ENCODE data around the gene MSMO1. TPM values are rescaled to one million over a fixed set of nuclear protein-coding genes. Genes with fewer than 3 reads are reported as not detected.
A peak's percentile ranks its signal among the peaks of the same experiment; 100 is the strongest.

The MSMO1 gene
- total and polyA plus RNA-seq, 2 donors: 19.2 to 26.8 TPM

DNA sequence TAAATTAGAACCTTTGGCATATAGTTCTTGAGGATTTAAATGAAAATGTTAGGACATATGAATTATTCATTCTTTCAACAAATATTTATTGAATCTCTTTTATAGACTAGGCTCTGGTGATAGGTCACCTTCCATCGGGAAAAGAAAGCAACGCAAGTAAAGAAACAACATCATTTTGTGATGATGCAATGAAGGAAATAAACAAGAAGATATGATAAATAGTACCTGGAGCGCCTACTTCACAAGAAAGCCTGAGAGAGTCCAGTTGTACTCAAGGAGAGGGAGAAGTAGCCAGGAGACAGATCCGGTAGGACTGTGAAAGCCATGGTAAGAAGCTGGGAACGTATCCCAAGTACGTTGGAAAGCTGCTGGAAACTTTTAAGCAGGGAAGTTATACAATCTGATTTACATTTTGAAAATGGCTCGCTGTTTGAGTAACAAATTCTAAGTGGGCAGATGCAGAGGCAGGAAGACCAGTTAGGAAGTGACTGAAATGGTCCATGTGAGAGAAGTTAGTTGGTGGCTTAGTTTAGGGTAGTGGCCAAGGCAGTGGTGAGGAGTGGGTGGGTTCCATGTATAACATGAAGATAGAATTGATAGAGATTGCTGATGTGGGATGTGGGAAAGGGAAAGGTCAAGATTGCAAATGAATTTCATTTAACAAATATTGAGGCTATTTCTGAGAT is 33.7 kb downstream of the MSMO1 start:
- whole genome bisulfite sequencing: 95% methylated on average over 7 of the region's 7 CpGs
- Histone ChIP-seq H3K4me1 (ENCODE audit: control insufficient read depth in 2 of 2, insufficient read depth in 2 of 2, low read length in 2 of 2) (no peaks in the 10 kb centered on the region), H3K4me3 (ENCODE audit: low read length in 2 of 2) (no peak overlapping the region), H3K36me3 (ENCODE audit: control insufficient read depth in 2 of 2, insufficient read depth in 2 of 2, low read length in 1 of 2) (no peaks in the 10 kb centered on the region), H3K27me3 (ENCODE audit: control insufficient read depth in 2 of 2, insufficient read depth in 1 of 2, low read length in 1 of 2) (peaks cover 0 to 13% of the 10 kb centered on the region in 2 donors), H3K27ac (ENCODE audit: low read depth in 1 of 2, low read length in 1 of 2) (no peak overlapping the region), H3K9me3 (ENCODE audit: control insufficient read depth in 2 of 2, insufficient read depth in 1 of 2, low read length in 1 of 2) (no peaks in the 10 kb centered on the region)
- DNase-seq (ENCODE audit: low read depth in 6 of 9, low spot score in 9 of 9): no peak

DNA sequence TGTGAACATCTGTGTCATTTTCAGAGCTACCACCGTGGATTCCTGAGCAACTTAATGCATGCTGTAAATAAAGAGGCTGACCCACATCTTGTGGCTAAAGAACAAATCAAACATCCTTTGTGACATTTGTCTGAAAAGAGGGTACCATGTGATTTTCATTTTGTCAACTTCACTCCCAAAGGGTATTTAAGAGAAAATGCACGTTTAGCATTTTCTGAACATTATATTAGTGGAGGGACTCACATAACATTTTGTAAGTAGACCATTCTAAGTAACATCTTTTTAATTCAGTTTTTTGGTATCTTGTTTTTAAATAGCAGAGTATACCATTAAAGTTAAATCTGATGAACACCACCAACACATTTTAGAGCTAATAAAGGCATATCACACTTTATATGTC is 34.3 kb downstream of the MSMO1 start:
- 96% methylated on average over 2 of the region's 2 CpGs for WGBS
- Histone ChIP-seq H3K36me3 (ENCODE audit: control insufficient read depth in 2 of 2, insufficient read depth in 2 of 2, low read length in 1 of 2) (no peaks in the 10 kb centered on the region), H3K27ac (ENCODE audit: low read depth in 1 of 2, low read length in 1 of 2) (no peak overlapping the region), H3K4me1 (ENCODE audit: control insufficient read depth in 2 of 2, insufficient read depth in 2 of 2, low read length in 2 of 2) (no peaks in the 10 kb centered on the region), H3K9me3 (ENCODE audit: control insufficient read depth in 2 of 2, insufficient read depth in 1 of 2, low read length in 1 of 2) (no peaks in the 10 kb centered on the region), H3K27me3 (ENCODE audit: control insufficient read depth in 2 of 2, insufficient read depth in 1 of 2, low read length in 1 of 2) (peaks cover 0 to 13% of the 10 kb centered on the region in 2 donors), H3K4me3 (ENCODE audit: low read length in 2 of 2) (no peak overlapping the region)
- DNase-seq (ENCODE audit: low read depth in 6 of 9, low spot score in 9 of 9): no peak

DNA sequence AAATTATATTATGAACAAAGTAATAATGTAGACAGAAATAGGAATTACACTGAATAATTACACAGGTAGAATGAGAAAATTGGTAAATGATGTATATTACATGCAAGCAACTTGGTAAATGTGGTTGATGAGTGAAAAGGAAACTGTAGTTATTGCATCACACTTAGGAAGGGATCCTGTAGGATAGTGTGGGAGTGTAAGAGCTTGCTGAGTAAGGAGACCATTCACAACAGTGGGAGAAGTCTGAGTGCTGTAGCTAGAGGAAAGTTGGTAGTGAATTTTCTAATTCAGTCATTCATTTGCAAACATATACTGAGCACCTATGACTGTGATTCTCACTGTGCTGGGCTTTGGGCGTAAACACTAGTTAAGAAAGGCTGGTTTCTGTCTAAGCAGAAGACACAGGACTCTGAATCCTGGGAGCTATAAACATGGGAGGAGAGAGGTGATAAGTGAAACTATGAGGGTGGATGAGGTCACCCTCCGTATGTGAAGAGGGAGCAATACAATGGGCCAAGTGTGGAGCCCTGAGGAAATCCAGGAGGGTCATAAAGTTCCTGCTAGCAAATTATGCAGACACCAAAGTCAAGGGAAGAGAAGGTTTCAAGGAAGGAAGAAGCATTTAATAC is 37.1 kb downstream of the MSMO1 start:
- peaks cover 0 to 14% of the 10 kb centered on the region in 2 donors for H3K27me3 ChIP-seq (ENCODE audit: control insufficient read depth in 2 of 2, insufficient read depth in 1 of 2, low read length in 1 of 2)
- DNase-seq (ENCODE audit: low read depth in 6 of 9, low spot score in 9 of 9): no peak
- H3K27ac ChIP-seq (ENCODE audit: low read depth in 1 of 2, low read length in 1 of 2): no peak overlapping the region
- no peak overlapping the region for H3K4me3 ChIP-seq (ENCODE audit: low read length in 2 of 2)
- no peaks in the 10 kb centered on the region for H3K36me3 ChIP-seq (ENCODE audit: control insufficient read depth in 2 of 2, insufficient read depth in 2 of 2, low read length in 1 of 2)
- no peaks in the 10 kb centered on the region for H3K4me1 ChIP-seq (ENCODE audit: control insufficient read depth in 2 of 2, insufficient read depth in 2 of 2, low read length in 2 of 2)
- WGBS: 98% methylated on average over 2 of the region's 2 CpGs
- no peaks in the 10 kb centered on the region for H3K9me3 ChIP-seq (ENCODE audit: control insufficient read depth in 2 of 2, insufficient read depth in 1 of 2, low read length in 1 of 2)

DNA sequence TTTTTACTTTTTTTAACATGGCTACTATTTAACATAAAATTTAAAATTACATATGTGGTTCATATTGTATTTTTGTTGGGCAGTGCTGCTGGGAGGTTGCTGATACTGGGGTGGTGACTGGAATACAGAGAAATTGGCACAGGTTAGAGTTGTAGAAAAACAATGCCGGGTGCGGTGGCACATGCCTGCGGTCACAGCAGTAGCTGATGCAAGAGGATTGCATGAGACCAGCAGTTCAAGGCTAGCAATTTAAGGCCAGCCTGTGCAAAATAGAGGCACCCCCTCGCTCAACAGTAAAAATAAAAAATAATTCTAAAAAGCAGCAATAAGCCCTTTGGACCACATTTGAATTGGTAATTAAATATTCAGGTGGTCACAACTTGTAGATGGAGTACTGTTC is 39.6 kb downstream of the MSMO1 start:
- Histone ChIP-seq H3K27ac (ENCODE audit: low read depth in 1 of 2, low read length in 1 of 2) (no peak overlapping the region), H3K4me1 (ENCODE audit: control insufficient read depth in 2 of 2, insufficient read depth in 2 of 2, low read length in 2 of 2) (no peaks in the 10 kb centered on the region), H3K27me3 (ENCODE audit: control insufficient read depth in 2 of 2, insufficient read depth in 1 of 2, low read length in 1 of 2) (peaks cover 0 to 5% of the 10 kb centered on the region in 2 donors), H3K36me3 (ENCODE audit: control insufficient read depth in 2 of 2, insufficient read depth in 2 of 2, low read length in 1 of 2) (no peaks in the 10 kb centered on the region), H3K4me3 (ENCODE audit: low read length in 2 of 2) (no peak overlapping the region), H3K9me3 (ENCODE audit: control insufficient read depth in 2 of 2, insufficient read depth in 1 of 2, low read length in 1 of 2) (no peaks in the 10 kb centered on the region)
- DNase-seq (ENCODE audit: low read depth in 6 of 9, low spot score in 9 of 9): no peak
- WGBS: 96% methylated on average over 4 of the region's 4 CpGs

DNA sequence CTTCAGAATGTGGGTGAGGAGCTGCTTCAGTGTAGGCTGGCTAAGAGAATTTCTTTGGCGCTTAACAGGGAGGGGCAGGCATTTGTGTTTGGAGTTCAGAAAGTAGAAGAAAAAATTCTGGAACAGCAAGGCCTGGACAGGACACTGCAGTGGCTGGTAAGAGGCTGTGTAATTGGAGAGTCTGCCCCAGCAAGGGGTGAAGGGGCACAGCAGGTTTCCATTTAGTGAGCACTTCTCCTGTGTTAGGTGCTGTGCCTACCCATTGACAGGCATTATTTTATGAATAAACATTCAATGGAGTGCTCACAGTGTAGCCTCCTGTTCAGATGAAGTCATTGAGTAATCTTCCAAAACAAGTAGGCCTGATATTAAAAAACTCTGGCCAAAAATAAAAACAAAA is 40.6 kb downstream of the MSMO1 start:
- DNase-seq (ENCODE audit: low read depth in 6 of 9, low spot score in 9 of 9): no peak
- peaks cover 0 to 5% of the 10 kb centered on the region in 2 donors for H3K27me3 ChIP-seq (ENCODE audit: control insufficient read depth in 2 of 2, insufficient read depth in 1 of 2, low read length in 1 of 2)
- H3K27ac ChIP-seq (ENCODE audit: low read depth in 1 of 2, low read length in 1 of 2): no peak overlapping the region
- H3K9me3 ChIP-seq (ENCODE audit: control insufficient read depth in 2 of 2, insufficient read depth in 1 of 2, low read length in 1 of 2): no peaks in the 10 kb centered on the region
- H3K36me3 ChIP-seq (ENCODE audit: control insufficient read depth in 2 of 2, insufficient read depth in 2 of 2, low read length in 1 of 2): no peaks in the 10 kb centered on the region
- H3K4me3 ChIP-seq (ENCODE audit: low read length in 2 of 2): no peak overlapping the region
- H3K4me1 ChIP-seq (ENCODE audit: control insufficient read depth in 2 of 2, insufficient read depth in 2 of 2, low read length in 2 of 2): no peaks in the 10 kb centered on the region
- whole genome bisulfite sequencing: 96% methylated on average over 1 of the region's 1 CpG

DNA sequence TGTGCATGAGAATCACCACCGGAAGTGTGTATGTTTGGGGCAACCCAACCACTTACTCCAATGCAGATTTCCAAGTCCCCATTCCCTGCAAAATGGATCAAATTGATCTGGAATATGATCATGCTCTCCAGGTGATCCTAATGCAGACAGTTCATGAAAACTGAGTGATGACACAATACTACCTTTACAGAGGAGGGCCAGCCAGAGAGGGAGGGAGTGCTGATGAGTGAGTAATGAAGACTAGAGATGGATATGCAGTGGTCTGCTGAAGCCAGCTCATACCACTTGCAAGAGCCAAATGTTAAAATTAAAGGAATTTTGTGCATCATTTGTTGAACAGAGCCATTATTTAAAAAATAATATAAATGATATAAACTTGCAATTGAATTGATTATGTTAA is 41.1 kb downstream of the MSMO1 start:
- no peaks in the 10 kb centered on the region for H3K9me3 ChIP-seq (ENCODE audit: control insufficient read depth in 2 of 2, insufficient read depth in 1 of 2, low read length in 1 of 2)
- H3K27me3 ChIP-seq (ENCODE audit: control insufficient read depth in 2 of 2, insufficient read depth in 1 of 2, low read length in 1 of 2): peaks cover 0 to 5% of the 10 kb centered on the region in 2 donors
- no peak for DNase-seq (ENCODE audit: low read depth in 6 of 9, low spot score in 9 of 9)
- no peak overlapping the region for H3K4me3 ChIP-seq (ENCODE audit: low read length in 2 of 2)
- no peaks in the 10 kb centered on the region for H3K36me3 ChIP-seq (ENCODE audit: control insufficient read depth in 2 of 2, insufficient read depth in 2 of 2, low read length in 1 of 2)
- H3K27ac ChIP-seq (ENCODE audit: low read depth in 1 of 2, low read length in 1 of 2): no peak overlapping the region
- 97% methylated on average over 1 of the region's 1 CpG for WGBS
- no peaks in the 10 kb centered on the region for H3K4me1 ChIP-seq (ENCODE audit: control insufficient read depth in 2 of 2, insufficient read depth in 2 of 2, low read length in 2 of 2)

DNA sequence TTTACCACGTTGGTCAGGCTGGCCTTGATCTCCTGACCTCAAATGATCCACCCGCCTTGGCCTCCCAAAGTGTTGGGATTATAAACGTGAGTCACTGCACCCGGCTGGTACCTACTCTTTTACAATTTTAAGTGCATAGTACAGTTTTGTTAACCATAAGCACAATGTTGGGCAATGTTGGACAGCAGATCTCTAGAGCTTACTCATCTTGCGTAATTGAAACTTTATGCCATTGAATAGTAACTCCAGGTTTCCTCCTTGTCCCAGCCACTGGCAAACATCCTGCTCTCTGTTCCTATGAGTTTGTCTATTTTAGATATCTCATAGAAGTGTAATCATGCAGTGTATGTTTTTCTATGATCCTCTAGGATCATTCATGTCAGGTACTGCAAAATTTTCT is 42.1 kb downstream of the MSMO1 start:
- Histone ChIP-seq H3K36me3 (ENCODE audit: control insufficient read depth in 2 of 2, insufficient read depth in 2 of 2, low read length in 1 of 2) (no peaks in the 10 kb centered on the region), H3K9me3 (ENCODE audit: control insufficient read depth in 2 of 2, insufficient read depth in 1 of 2, low read length in 1 of 2) (no peaks in the 10 kb centered on the region), H3K27ac (ENCODE audit: low read depth in 1 of 2, low read length in 1 of 2) (no peak overlapping the region), H3K4me3 (ENCODE audit: low read length in 2 of 2) (no peak overlapping the region), H3K27me3 (ENCODE audit: control insufficient read depth in 2 of 2, insufficient read depth in 1 of 2, low read length in 1 of 2) (peaks cover 0 to 5% of the 10 kb centered on the region in 2 donors), H3K4me1 (ENCODE audit: control insufficient read depth in 2 of 2, insufficient read depth in 2 of 2, low read length in 2 of 2) (no peaks in the 10 kb centered on the region)
- 83% methylated on average over 5 of the region's 5 CpGs for WGBS
- DNase-seq (ENCODE audit: low read depth in 6 of 9, low spot score in 9 of 9): no peak

DNA sequence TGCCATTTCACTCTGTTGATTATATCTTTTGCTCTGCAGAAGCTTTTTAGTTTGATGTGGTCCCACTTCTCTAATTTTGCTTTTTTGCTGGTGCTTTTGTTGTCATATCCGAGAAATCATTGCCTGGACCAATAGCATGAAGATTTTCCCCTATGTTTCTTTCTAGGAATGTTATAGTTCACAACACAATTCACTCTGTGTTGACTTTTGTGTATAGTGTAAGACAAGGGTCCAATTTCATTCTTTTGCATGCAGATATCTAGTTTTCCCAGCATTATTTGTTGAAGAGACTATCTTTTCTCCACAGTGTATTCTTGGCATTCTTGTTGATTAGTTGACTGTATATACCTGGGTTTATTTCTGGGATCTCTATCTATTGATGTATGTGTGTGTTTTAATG is 43.1 kb downstream of the MSMO1 start:
- Histone ChIP-seq H3K4me1 (ENCODE audit: control insufficient read depth in 2 of 2, insufficient read depth in 2 of 2, low read length in 2 of 2) (peaks cover 0 to 2% of the 10 kb centered on the region in 2 donors), H3K9me3 (ENCODE audit: control insufficient read depth in 2 of 2, insufficient read depth in 1 of 2, low read length in 1 of 2) (no peaks in the 10 kb centered on the region), H3K27me3 (ENCODE audit: control insufficient read depth in 2 of 2, insufficient read depth in 1 of 2, low read length in 1 of 2) (peaks cover 0 to 8% of the 10 kb centered on the region in 2 donors), H3K27ac (ENCODE audit: low read depth in 1 of 2, low read length in 1 of 2) (no peak overlapping the region), H3K36me3 (ENCODE audit: control insufficient read depth in 2 of 2, insufficient read depth in 2 of 2, low read length in 1 of 2) (no peaks in the 10 kb centered on the region), H3K4me3 (ENCODE audit: low read length in 2 of 2) (no peak overlapping the region)
- DNase-seq (ENCODE audit: low read depth in 6 of 9, low spot score in 9 of 9): no peak
- 98% methylated on average over 1 of the region's 1 CpG for WGBS

DNA sequence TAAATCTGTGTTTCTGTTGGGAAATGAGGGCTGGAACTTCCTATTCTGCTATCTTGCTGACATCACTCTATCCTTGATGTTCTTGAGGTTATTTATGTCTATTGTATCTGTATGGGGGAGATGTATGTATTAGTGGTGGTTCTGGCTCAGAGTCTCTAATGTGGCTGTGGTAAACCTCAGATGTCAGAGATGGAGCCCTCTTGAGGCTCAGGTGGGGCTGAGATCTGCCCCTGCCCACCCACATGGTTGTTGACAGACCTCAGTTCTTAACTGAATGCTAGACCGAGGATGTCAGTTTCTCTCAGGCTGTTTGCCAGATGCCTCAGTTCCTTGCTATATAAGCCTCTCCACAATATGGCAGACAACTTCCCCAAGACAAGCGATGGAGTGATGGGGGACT is 48.0 kb downstream of the MSMO1 start:
- Histone ChIP-seq H3K4me1 (ENCODE audit: control insufficient read depth in 2 of 2, insufficient read depth in 2 of 2, low read length in 2 of 2) (peaks cover 0 to 7% of the 10 kb centered on the region in 2 donors), H3K36me3 (ENCODE audit: control insufficient read depth in 2 of 2, insufficient read depth in 2 of 2, low read length in 1 of 2) (no peaks in the 10 kb centered on the region), H3K9me3 (ENCODE audit: control insufficient read depth in 2 of 2, insufficient read depth in 1 of 2, low read length in 1 of 2) (no peaks in the 10 kb centered on the region), H3K27ac (ENCODE audit: low read depth in 1 of 2, low read length in 1 of 2) (no peak overlapping the region), H3K4me3 (ENCODE audit: low read length in 2 of 2) (no peak overlapping the region), H3K27me3 (ENCODE audit: control insufficient read depth in 2 of 2, insufficient read depth in 1 of 2, low read length in 1 of 2) (peaks cover 24 to 42% of the 10 kb centered on the region in 2 donors)
- DNase-seq (ENCODE audit: low read depth in 6 of 9, low spot score in 9 of 9): peak in 4 of 9 donors; percentile 4 to 61 (median 12)
- WGBS: 58% methylated on average over 2 of the region's 2 CpGs

Data from thymus (tissue), 11 donors.